Measurements from ENCODE around the gene XRCC6.
"Not testable (repeated sequence)": the region's sequence is repeated elsewhere in the genome, so short reads cannot be mapped to it uniquely, and the experiment has no call there.

The XRCC6 gene

GRCh38 chr22:41683052-41683451 lies 62.0 kb downstream of the XRCC6 start:
- in situ Hi-C loops (cut with HindIII; ENCODE audit: low sequenced_read_pairs), result no loop called here

GRCh38 chr22:41683616-41684015 lies 62.5 kb downstream of the XRCC6 start:
- in situ Hi-C loops (cut with HindIII; ENCODE audit: low sequenced_read_pairs), result no loop called here

GRCh38 chr22:41684194-41684593 lies 63.1 kb downstream of the XRCC6 start:
- in situ Hi-C loops (cut with HindIII; ENCODE audit: low sequenced_read_pairs), result no loop called here

GRCh38 chr22:41686890-41687289 lies 65.8 kb downstream of the XRCC6 start:
- in situ Hi-C loops (cut with HindIII; ENCODE audit: low sequenced_read_pairs), result not testable (repeated sequence)

- in situ Hi-C loops (cut with HindIII; ENCODE audit: low sequenced_read_pairs), result no loop called here
These were observed 66.8 kb downstream of the XRCC6 start for GRCh38 chr22:41687901-41688364.

- in situ Hi-C loops (cut with HindIII; ENCODE audit: low sequenced_read_pairs), result no loop called here
These were observed 67.5 kb downstream of the XRCC6 start, which contains the start of gene SNU13 for GRCh38 chr22:41688365-41689211. SNU13 (minus strand) TSS chr22:41688867; CDS start chr22:41688796, 71 bp downstream.

- in situ Hi-C loops (cut with HindIII; ENCODE audit: low sequenced_read_pairs), result no loop called here
These were observed 69.4 kb downstream of the XRCC6 start for GRCh38 chr22:41690476-41690875.

GRCh38 chr22:41695211-41695610 lies 74.1 kb downstream of the XRCC6 start:
- in situ Hi-C loops (cut with HindIII; ENCODE audit: low sequenced_read_pairs), result no loop called here

- in situ Hi-C loops (cut with HindIII; ENCODE audit: low sequenced_read_pairs), result no loop called here
These were observed 75.6 kb downstream of the XRCC6 start for GRCh38 chr22:41696703-41697102.

- in situ Hi-C loops (cut with HindIII; ENCODE audit: low sequenced_read_pairs), result no loop called here
These were observed 76.2 kb downstream of the XRCC6 start for GRCh38 chr22:41697126-41697775.

GRCh38 chr22:41699264-41700107 lies 78.4 kb downstream of the XRCC6 start, which contains the start of gene MEI1:
MEI1 (plus strand) TSS chr22:41699503; CDS start chr22:41699539, 36 bp downstream.
- in situ Hi-C loops (cut with HindIII; ENCODE audit: low sequenced_read_pairs), result no loop called here

- in situ Hi-C loops (cut with HindIII; ENCODE audit: low sequenced_read_pairs), result no loop called here
These were observed 78.9 kb downstream of the XRCC6 start for GRCh38 chr22:41700108-41700364.

GRCh38 chr22:41702763-41703162 lies 81.7 kb downstream of the XRCC6 start:
- in situ Hi-C loops (cut with HindIII; ENCODE audit: low sequenced_read_pairs), result no loop called here

- in situ Hi-C loops (cut with HindIII; ENCODE audit: low sequenced_read_pairs), result no loop called here
These were observed 88.2 kb downstream of the XRCC6 start for GRCh38 chr22:41709341-41709740.

- in situ Hi-C loops (cut with HindIII; ENCODE audit: low sequenced_read_pairs), result no loop called here
These were observed 91.9 kb downstream of the XRCC6 start for GRCh38 chr22:41713004-41713403.

Data from DLD1 (cell line).